Measurements from ENCODE around the gene SPATA25. TPM values are rescaled to one million over a fixed set of nuclear protein-coding genes. Genes with fewer than 3 reads are reported as not detected.

Gene SPATA25
- total RNA-seq, 2 experiments from 2014 or later = 0.49 to 1.3 TPM

DNA sequence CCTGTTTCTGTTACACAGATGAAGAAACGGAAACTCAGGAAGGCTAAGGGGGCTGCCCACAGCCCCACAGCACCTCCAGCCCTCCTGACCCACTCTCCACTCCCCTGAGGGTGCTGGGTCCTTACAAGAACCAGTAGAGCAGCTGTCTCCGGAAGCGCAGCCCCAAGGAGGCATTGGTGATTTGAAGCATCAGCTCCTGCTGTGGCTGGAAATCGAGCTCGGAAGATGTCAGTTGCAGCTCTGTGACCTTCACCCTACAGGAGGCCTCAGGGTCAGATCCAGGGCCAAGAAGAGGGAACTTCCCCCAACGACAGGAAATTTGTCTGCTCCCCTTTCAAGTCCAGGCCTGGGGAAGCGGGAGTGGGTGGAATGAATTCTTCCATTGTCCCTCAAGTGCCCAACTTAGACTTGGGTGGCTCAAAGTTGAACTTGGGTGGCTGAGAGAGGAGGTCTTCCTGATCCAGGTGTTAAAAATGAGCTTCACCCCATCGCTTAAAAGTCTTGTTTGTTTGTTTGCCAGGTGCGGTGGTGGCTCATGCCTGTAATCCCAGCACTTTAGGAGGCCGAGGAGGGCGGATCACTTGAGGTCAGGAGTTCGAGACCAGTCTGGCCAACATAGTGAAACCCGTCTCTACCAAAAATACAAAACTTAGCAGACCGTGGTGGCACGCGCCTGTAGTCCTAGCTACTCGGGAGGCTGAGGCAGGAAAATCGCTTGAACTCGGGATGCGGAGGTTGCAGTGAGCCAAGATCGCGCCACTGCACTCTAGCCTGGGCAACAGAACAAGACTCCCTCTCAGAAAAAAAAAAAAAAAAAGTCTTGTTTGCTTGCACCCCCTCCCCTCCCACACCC is 22.6 kb upstream of the SPATA25 start:
- Mint-ChIP-seq H3K27ac (no peak overlapping the region), H3K9me3 (no peaks in the 10 kb centered on the region), H3K4me3 (no peak overlapping the region), H3K4me1 (ENCODE audit: low read depth) (peaks cover 14% of the 10 kb centered on the region), H3K36me3 (ENCODE audit: low read depth) (no peaks in the 10 kb centered on the region), H3K27me3 (peaks cover 22% of the 10 kb centered on the region)
- Histone ChIP-seq H3K27me3 (ENCODE audit: control insufficient read depth in 1 of 2, insufficient read depth in 2 of 2, low read length in 2 of 2) (peaks cover 9 to 17% of the 10 kb centered on the region in 2 experiments), H3K36me3 (ENCODE audit: insufficient read depth, low read length) (no peaks in the 10 kb centered on the region), H3K9me3 (ENCODE audit: control insufficient read depth in 1 of 2, insufficient read depth in 1 of 2, low read length in 2 of 2) (no peaks in the 10 kb centered on the region), H3K4me3 (ENCODE audit: low read length) (peak overlapping the region; percentile 53), H3K4me1 (ENCODE audit: insufficient read depth, low read length) (peaks cover 23% of the 10 kb centered on the region), H3K27ac (ENCODE audit: low read depth in 1 of 2, low read length in 2 of 2) (no peak overlapping the region)
- ATAC-seq (ENCODE audit: poor library complexity) = no peak
- ChIA-PET CTCF (interaction anchor here (1.0 to 1.6 kb wide), 3 partner anchors 59 to 111 kb away, joined by 3 read pairs; no protein-coding TSS in a partner anchor), POLR2A (interaction anchor here (1.2 to 1.7 kb wide), 2 partner anchors 25 to 27 kb away, joined by 4 to 5 read pairs; partner anchors contain the start of gene PCIF1)
- intact Hi-C loops (cut with DNase I, micrococcal nuclease) = loop anchor here in 1 of 2 experiments (2.0 kb wide), 1 partner anchor 23 kb away; no protein-coding TSS in a partner anchor
- TF ChIP-seq CTCF (IDR thresholded peaks at IDR 0.05) = no peak
- peak in 1 of 14 experiments; percentile 18 for DNase-seq

- Mint-ChIP-seq H3K27me3 (peaks cover 18% of the 10 kb centered on the region), H3K4me3 (no peak overlapping the region), H3K27ac (no peak overlapping the region), H3K9me3 (no peaks in the 10 kb centered on the region), H3K36me3 (ENCODE audit: low read depth) (no peaks in the 10 kb centered on the region), H3K4me1 (ENCODE audit: low read depth) (peaks cover 14% of the 10 kb centered on the region)
- ChIA-PET POLR2A (interaction anchor here (1.2 to 1.7 kb wide), 2 partner anchors 25 to 28 kb away, joined by 4 to 5 read pairs; partner anchors contain the start of gene PCIF1), CTCF (interaction anchor here (1.0 to 1.6 kb wide), 2 partner anchors 60 to 61 kb away, joined by 3 read pairs; no protein-coding TSS in a partner anchor)
- Histone ChIP-seq H3K36me3 (ENCODE audit: insufficient read depth, low read length) (no peaks in the 10 kb centered on the region), H3K4me3 (ENCODE audit: low read length) (no peak overlapping the region), H3K27ac (ENCODE audit: low read depth in 1 of 2, low read length in 2 of 2) (no peak overlapping the region), H3K9me3 (ENCODE audit: control insufficient read depth in 1 of 2, insufficient read depth in 1 of 2, low read length in 2 of 2) (no peaks in the 10 kb centered on the region), H3K27me3 (ENCODE audit: control insufficient read depth in 1 of 2, insufficient read depth in 2 of 2, low read length in 2 of 2) (peaks cover 9 to 15% of the 10 kb centered on the region in 2 experiments), H3K4me1 (ENCODE audit: insufficient read depth, low read length) (peaks cover 23% of the 10 kb centered on the region)
- no peak for DNase-seq
- intact Hi-C loops (cut with DNase I, micrococcal nuclease) = no loop called here
- ATAC-seq (ENCODE audit: poor library complexity) = no peak
- TF ChIP-seq CTCF (IDR thresholded peaks at IDR 0.05) = no peak
Measured at GRCh38 chr20:45909336-45909808, 21.9 kb upstream of the SPATA25 start.

DNA sequence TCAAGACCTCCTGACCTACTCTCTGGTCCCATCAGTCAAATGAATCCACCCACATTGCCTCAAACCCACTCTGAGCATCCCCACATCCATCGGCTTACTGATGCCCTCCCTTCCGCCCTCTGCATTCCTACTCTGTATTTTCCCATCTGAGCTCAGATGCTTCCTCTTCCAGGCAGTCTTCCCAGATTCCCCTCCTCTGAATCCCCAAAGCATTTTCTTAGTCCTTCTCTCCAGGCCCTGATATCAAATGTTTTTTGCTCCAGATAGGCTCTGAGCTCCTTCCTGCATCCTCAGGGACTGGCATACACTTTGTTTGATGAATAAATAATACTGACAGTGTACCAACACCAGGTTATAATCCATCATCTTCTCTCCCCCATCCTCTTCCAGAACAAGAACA is 20.7 kb upstream of the SPATA25 start:
- H3K4me3 Mint-ChIP-seq = no peak overlapping the region
- ChIA-PET POLR2A (interaction anchor here (1.7 kb wide), 1 partner anchor 27 kb away, joined by 5 read pairs; the partner anchor contains the start of gene PCIF1), CTCF (no interaction called here)
- H3K4me1 Mint-ChIP-seq (ENCODE audit: low read depth) = peaks cover 14% of the 10 kb centered on the region
- DNase-seq = no peak
- no peaks in the 10 kb centered on the region for H3K9me3 Mint-ChIP-seq
- H3K36me3 Mint-ChIP-seq (ENCODE audit: low read depth) = no peaks in the 10 kb centered on the region
- peaks cover 23% of the 10 kb centered on the region for H3K4me1 ChIP-seq (ENCODE audit: insufficient read depth, low read length)
- no peak overlapping the region for H3K4me3 ChIP-seq (ENCODE audit: low read length)
- peaks cover 9 to 11% of the 10 kb centered on the region in 2 experiments for H3K27me3 ChIP-seq (ENCODE audit: control insufficient read depth in 1 of 2, insufficient read depth in 2 of 2, low read length in 2 of 2)
- intact Hi-C loops (cut with DNase I, micrococcal nuclease) = no loop called here
- TF ChIP-seq CTCF (IDR thresholded peaks at IDR 0.05) = no peak
- no peak overlapping the region for H3K27ac ChIP-seq (ENCODE audit: low read depth in 1 of 2, low read length in 2 of 2)
- no peaks in the 10 kb centered on the region for H3K9me3 ChIP-seq (ENCODE audit: control insufficient read depth in 1 of 2, insufficient read depth in 1 of 2, low read length in 2 of 2)
- no peaks in the 10 kb centered on the region for H3K36me3 ChIP-seq (ENCODE audit: insufficient read depth, low read length)
- peaks cover 13% of the 10 kb centered on the region for H3K27me3 Mint-ChIP-seq
- no peak overlapping the region for H3K27ac Mint-ChIP-seq
- no peak for ATAC-seq (ENCODE audit: poor library complexity)
